Panc1 (cell line): ENCODE measurements around the gene COX17. TPM values are rescaled to one million over a fixed set of nuclear protein-coding genes. Genes with fewer than 3 reads are reported as not detected.

Source experiments
- ATAC-seq: fragments of 200-7000 bp; cut with Tn5 transposase; 2 replicates; pipeline ENCODE4 v1.9.1; 2020; ENCODE audit warnings: mild to moderate bottlenecking, moderate library complexity
- BruUV-seq: library from RNA; stranded (reverse); fragments of 400-500 nt; replicated peaks from 2 replicates; lab custom pipeline; 2021; lab: Mats Ljungman, UMichigan
- CTCF ChIA-PET: fragments of 300-600 bp; sonication (Branson Sonifier 250); formaldehyde crosslinking; loops from one replicate; lab custom pipeline; 2022; ENCODE audit warnings: antibody characterized with exemption; lab: Charles Lee
- POLR2A ChIA-PET: fragments of 300-600 bp; sonication (Branson Sonifier 250); formaldehyde crosslinking; loops from one replicate; lab custom pipeline; 2022; ENCODE audit warnings: antibody characterized with exemption; lab: Charles Lee
- DNase-seq: peaks from one replicate; pipeline ENCODE4 v3.0.0-alpha.2; 2010; ENCODE audit warnings: low read depth, low spot score
- H3K27ac ChIP-seq: 2 replicates; pipeline ENCODE4 v1.5.1; 2011; ENCODE audit warnings: mild to moderate bottlenecking, low read length, inconsistent platforms
- H3K27me3 ChIP-seq: fragments of 200-500 bp; sonication (Bioruptor generic); 2 replicates; pipeline ENCODE4 v1.6.0; 2014; ENCODE audit warnings: low read length, inconsistent platforms; ENCODE audit not compliant: control insufficient read depth, insufficient read depth
- H3K36me3 ChIP-seq: fragments of 200-500 bp; sonication (Bioruptor generic); 2 replicates; pipeline ENCODE4 v1.5.1; 2014; ENCODE audit warnings: inconsistent platforms, mild to moderate bottlenecking, low read length, moderate library complexity; ENCODE audit not compliant: control insufficient read depth, insufficient read depth
- H3K4me1 ChIP-seq: 2 replicates; pipeline ENCODE4 v1.5.1; 2011; ENCODE audit warnings: inconsistent platforms, mild to moderate bottlenecking, low read length, moderate library complexity; ENCODE audit not compliant: control insufficient read depth, insufficient read depth
- H3K4me3 ChIP-seq, 2 experiments: 2 replicates each; pipeline ENCODE4 v1.5.1; 2011 to 2012; ENCODE audit warnings: low read depth in 2 of 2, low read length in 2 of 2, mild to moderate bottlenecking in 2 of 2, inconsistent platforms in 1 of 2, moderate library complexity in 1 of 2
- H3K9me3 ChIP-seq: fragments of 200-500 bp; sonication (Bioruptor generic); 2 replicates; pipeline ENCODE4 v1.5.1; 2014; ENCODE audit warnings: low read depth, mild to moderate bottlenecking, inconsistent platforms, low read length, moderate library complexity; ENCODE audit not compliant: control insufficient read depth, insufficient read depth
- POLR2AphosphoS5 ChIP-seq: IDR thresholded peaks from 2 replicates; pipeline ENCODE4 v1.6.1; 2012; ENCODE audit warnings: mild to moderate bottlenecking, low read depth, low read length, moderate library complexity
- REST ChIP-seq, 2 experiments: IDR thresholded peaks; 2 replicates each; pipeline ENCODE4 v1.6.1; 2011 to 2012; ENCODE audit warnings: low read depth in 2 of 2, control low read depth in 1 of 2, low read length in 1 of 2, mild to moderate bottlenecking in 1 of 2, moderate library complexity in 1 of 2; ENCODE audit not compliant: insufficient read depth in 1 of 2
- SIN3A ChIP-seq: IDR thresholded peaks from 2 replicates; pipeline ENCODE4 v1.6.1; 2012; ENCODE audit warnings: low read depth, mild to moderate bottlenecking, low read length, moderate library complexity, borderline replicate concordance; ENCODE audit not compliant: insufficient read depth
- TCF7L2 ChIP-seq: IDR thresholded peaks from 2 replicates; pipeline ENCODE4 v1.6.1; 2011; ENCODE audit warnings: mild to moderate bottlenecking, low read depth, low read length, inconsistent platforms
- in situ Hi-C: cut with HindIII; loops from 2 replicates; pipeline ENCODE4 v1.10.0; 2016; ENCODE audit warnings: low sequenced_read_pairs, low pct_unique_long_range_greater_than_20kb
- intact Hi-C: fragments of 100-400 bp; cut with micrococcal nuclease; formaldehyde crosslinking; loops from one replicate; pipeline ENCODE4 v1.10.0; 2022; ENCODE audit not compliant: unreplicated experiment
- total RNA-seq: library from RNA; stranded (reverse); gene quantifications from one replicate; pipeline ENCODE4 v1.2.1, GENCODE V29; 2021; ENCODE audit not compliant: unreplicated experiment
- TF ChIP-seq, protein P1 (sequence below): fragments of 450-650 bp; IDR thresholded peaks from 2 replicates; pipeline ENCODE4 v1.5.1; 2017; ENCODE audit warnings: mild to moderate bottlenecking

Gene COX17
- total RNA-seq, 1 experiment from 2014 or later: 81.6 TPM

- no peak for ATAC-seq
- ChIA-PET CTCF (no interaction called here), POLR2A (no interaction called here)
- intact Hi-C loops (no loop called here), in situ Hi-C loops (no loop called here)
- H3K9me3 ChIP-seq: no peaks in the 10 kb centered on the region
- no peaks in the 10 kb centered on the region for H3K27me3 ChIP-seq
- no peak overlapping the region for H3K27ac ChIP-seq
- no peaks in the 10 kb centered on the region for H3K36me3 ChIP-seq
- H3K4me3 ChIP-seq: no peak overlapping the region
- no peaks in the 10 kb centered on the region for H3K4me1 ChIP-seq
- BruUV-seq: no TSS peak
- no peak for DNase-seq
- TF ChIP-seq TCF7L2 (no peak), POLR2AphosphoS5 (no peak), SIN3A (no peak), REST (IDR thresholded peaks at IDR 0.05; ENCODE audit: insufficient read depth in 1 of 2, low read depth in 2 of 2, low read length in 1 of 2) (no peak)
- TF ChIP-seq, protein P1, sequence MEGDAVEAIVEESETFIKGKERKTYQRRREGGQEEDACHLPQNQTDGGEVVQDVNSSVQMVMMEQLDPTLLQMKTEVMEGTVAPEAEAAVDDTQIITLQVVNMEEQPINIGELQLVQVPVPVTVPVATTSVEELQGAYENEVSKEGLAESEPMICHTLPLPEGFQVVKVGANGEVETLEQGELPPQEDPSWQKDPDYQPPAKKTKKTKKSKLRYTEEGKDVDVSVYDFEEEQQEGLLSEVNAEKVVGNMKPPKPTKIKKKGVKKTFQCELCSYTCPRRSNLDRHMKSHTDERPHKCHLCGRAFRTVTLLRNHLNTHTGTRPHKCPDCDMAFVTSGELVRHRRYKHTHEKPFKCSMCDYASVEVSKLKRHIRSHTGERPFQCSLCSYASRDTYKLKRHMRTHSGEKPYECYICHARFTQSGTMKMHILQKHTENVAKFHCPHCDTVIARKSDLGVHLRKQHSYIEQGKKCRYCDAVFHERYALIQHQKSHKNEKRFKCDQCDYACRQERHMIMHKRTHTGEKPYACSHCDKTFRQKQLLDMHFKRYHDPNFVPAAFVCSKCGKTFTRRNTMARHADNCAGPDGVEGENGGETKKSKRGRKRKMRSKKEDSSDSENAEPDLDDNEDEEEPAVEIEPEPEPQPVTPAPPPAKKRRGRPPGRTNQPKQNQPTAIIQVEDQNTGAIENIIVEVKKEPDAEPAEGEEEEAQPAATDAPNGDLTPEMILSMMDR: no peak
These were observed 39.8 kb upstream of the COX17 start for GRCh38 chr3:119716998-119717397.

DNA sequence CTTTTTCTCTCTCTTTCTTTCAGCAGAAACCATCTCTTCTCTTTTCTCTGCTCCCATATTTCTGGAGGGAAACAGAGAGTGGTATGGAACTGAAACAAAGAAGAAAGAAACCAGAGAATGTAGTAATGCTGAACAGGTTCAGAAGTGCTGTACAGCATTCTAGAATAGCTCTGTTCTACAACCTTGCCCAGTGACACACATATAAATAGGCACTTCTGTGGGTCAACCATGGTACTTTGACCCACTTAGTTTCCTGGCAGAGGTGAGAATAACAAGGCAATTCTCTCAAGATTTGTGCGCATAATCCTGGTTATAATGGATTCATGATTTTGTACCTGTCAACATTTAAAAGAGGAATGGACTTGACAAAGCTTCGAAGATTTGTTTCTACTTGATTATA lies 37.9 kb upstream of the COX17 start:
- no peak for DNase-seq
- no peak for ATAC-seq
- BruUV-seq: no TSS peak
- Histone ChIP-seq H3K27ac (no peak overlapping the region), H3K4me3 (no peak overlapping the region), H3K4me1 (no peaks in the 10 kb centered on the region), H3K36me3 (no peaks in the 10 kb centered on the region), H3K9me3 (no peaks in the 10 kb centered on the region), H3K27me3 (no peaks in the 10 kb centered on the region)
- POLR2A ChIA-PET: no interaction called here
- CTCF ChIA-PET: no interaction called here
- in situ Hi-C loops (no loop called here), intact Hi-C loops (no loop called here)
- no peak for TF ChIP-seq TCF7L2
- no peak for TF ChIP-seq SIN3A

GRCh38 chr3:119703820-119704531 lies 26.8 kb upstream of the COX17 start:
- Histone ChIP-seq H3K27me3 (peaks cover 3% of the 10 kb centered on the region; the same call in 1 of the 2 replicates), H3K4me3 (no peak overlapping the region), H3K27ac (no peak overlapping the region), H3K4me1 (peaks cover 5% of the 10 kb centered on the region; the same call in 1 of the 2 replicates), H3K9me3 (no peaks in the 10 kb centered on the region), H3K36me3 (no peaks in the 10 kb centered on the region)
- DNase-seq: no peak
- ChIA-PET CTCF (interaction anchor here (0.6 kb wide), 1 partner anchor 11 kb away, joined by 3 read pairs; no protein-coding TSS in a partner anchor), POLR2A (no interaction called here)
- ATAC-seq: no peak
- intact Hi-C loops (no loop called here), in situ Hi-C loops (no loop called here)
- no TSS peak for BruUV-seq
- no peak for TF ChIP-seq SIN3A
- TF ChIP-seq POLR2AphosphoS5: no peak
- TF ChIP-seq TCF7L2: no peak
- TF ChIP-seq REST (IDR thresholded peaks at IDR 0.05; ENCODE audit: insufficient read depth in 1 of 2, low read depth in 2 of 2, low read length in 1 of 2): no peak
- TF ChIP-seq, protein P1: no peak
